Esophagus muscularis mucosa (tissue), 3 donors: ENCODE data around the gene KATNA1.

Experiments used
- CTCF ChIP-seq, 3 experiments: fragments of 200-600 bp in 2 of 3; fragments of 450-650 bp in 1 of 3; sonication (generic) in 2 of 3; IDR thresholded peaks; one replicate each; pipeline ENCODE4 v1.5.1; 2017 to 2019; ENCODE audit warnings: antibody characterized with exemption in 3 of 3, mild to moderate bottlenecking in 2 of 3, moderate library complexity in 1 of 3
- EP300 ChIP-seq: sonication (generic); formaldehyde crosslinking; IDR thresholded peaks from one replicate; pipeline ENCODE4 v1.6.1; 2017; ENCODE audit warnings: antibody characterized with exemption

- TF ChIP-seq CTCF (IDR thresholded peaks at IDR 0.05), result no peak
- TF ChIP-seq EP300, result no peak
Observed at GRCh38 chr6:149691201-149691600, 42.7 kb upstream of the KATNA1 start.
